GM19467 (cell line): ENCODE data around the gene SEMA3A.

Experiments used
- ATAC-seq: cut with Tn5 transposase; IDR thresholded peaks from one replicate; pipeline ENCODE4 v1.9.1; 2021; ENCODE audit warnings: mild to moderate bottlenecking, moderate library complexity; ENCODE audit not compliant: unreplicated experiment

The SEMA3A gene

GRCh38 chr7:84196084-84196503 lies 1.5 kb upstream of the SEMA3A start:
- ATAC-seq: no peak

DNA sequence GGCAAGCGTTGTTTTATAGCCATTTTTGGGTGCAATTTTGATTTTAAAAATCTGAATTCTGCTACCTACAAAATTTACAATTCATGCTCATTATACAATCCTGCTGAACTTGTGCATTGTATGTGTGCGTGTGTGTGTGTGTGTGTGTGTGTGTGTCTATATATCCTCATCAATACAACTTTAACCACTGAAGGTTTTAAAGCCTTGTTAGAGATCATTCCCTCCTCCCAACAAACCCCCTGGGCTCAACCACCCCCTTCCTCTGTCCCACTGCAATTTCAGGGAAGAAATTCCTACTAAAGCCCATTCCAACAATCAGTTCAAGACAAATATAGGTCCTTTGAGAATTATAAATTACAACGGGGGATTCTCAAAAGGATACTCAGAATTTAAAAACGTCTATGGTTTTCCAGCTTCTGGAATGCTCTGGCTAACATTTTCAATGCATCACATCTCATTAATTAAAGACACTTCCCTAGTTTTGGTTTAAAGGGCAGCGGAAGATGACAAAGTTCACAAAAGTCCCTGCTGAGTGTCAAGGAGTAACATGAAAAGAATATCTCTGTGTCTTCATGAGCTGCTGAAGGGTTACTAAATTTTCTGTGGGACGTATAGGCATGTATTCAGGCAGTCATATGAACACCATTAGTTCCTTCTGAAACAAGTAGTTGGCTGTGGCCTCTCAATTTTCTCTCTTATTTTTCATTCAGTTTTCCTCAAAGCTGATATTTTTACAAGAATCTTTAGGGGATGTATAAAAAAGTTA lies 889 bp upstream of the SEMA3A start:
- ATAC-seq: no peak

DNA sequence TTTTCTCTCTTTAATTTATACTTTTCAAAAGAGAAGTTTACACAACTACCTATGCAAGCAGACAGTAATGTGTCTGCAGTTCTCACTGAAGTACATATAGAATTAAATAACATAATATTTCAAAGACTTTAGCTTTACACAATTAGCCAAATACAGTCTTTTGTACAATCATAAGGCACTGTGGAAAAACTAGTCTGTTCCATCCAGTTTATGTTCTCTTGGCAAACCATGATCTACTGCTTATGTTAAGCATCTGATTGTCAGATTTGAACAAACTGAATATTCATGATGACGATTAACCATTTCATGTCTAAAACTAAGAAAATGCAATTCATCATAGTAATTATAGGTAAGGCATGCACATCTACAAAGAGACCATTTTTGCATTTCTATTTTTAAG lies 842 bp downstream of the SEMA3A start:
- no peak for ATAC-seq

- ATAC-seq: no peak
Measured at GRCh38 chr7:84191842-84192241, 2.7 kb downstream of the SEMA3A start.

DNA sequence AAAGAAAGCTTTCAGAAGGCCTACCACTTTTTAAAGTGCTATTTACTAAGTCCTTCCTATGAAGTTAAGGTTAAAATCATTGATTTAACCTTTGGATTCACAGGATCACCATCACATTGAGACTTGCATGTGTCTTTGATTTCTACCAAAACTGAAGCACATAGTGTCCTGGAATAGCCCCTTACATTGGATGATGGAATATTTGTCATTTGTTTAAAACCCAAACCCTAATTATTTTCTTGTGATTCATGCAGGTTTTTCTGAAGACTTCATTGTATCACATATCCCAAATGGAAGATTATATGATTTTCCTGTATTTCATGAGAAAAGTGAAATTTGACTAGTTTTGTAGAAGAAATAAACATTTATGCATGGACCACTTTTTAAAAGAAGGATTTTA lies 3.3 kb downstream of the SEMA3A start:
- no peak for ATAC-seq

DNA sequence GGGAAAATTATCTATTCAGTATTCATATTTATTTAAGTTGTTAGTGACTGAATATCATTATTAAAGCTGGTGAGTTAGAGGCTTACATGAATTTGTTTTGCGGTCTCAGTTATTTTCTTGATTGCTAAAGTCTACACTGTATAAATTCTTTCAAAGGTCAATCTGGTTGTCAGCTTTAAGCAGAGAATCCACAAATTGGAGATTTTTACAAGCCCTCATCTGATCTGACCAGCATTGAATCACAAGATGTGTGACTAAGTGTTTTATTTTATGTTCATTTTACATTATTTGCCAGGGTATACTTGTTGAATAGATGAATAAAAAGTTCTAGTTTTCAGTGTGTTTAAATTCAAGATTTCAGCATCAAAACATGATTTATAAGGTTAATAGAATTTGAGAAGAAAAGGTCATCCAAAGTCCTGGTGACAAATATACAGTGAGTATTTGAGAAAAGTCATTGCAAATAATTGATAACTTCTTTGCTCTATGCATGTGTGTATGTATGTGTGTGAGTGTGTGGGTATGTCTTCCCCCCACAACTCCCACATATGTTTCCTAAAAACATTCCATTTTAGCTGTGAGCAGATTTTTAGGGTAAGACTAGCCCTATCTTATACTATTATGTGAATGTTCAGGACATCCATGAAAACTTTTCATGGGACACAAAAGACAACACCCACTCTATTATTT lies 4.4 kb downstream of the SEMA3A start:
- ATAC-seq: no peak

- ATAC-seq: no peak
Measured at GRCh38 chr7:84188786-84189405, 5.7 kb downstream of the SEMA3A start.

- no peak for ATAC-seq
Measured at GRCh38 chr7:84187813-84188510, 6.6 kb downstream of the SEMA3A start.

GRCh38 chr7:84187087-84187805 lies 7.3 kb downstream of the SEMA3A start:
- ATAC-seq: no peak

- ATAC-seq: no peak
Measured at GRCh38 chr7:84183741-84184140, 10.8 kb downstream of the SEMA3A start.

GRCh38 chr7:84182301-84182700 lies 12.3 kb downstream of the SEMA3A start:
- no peak for ATAC-seq

DNA sequence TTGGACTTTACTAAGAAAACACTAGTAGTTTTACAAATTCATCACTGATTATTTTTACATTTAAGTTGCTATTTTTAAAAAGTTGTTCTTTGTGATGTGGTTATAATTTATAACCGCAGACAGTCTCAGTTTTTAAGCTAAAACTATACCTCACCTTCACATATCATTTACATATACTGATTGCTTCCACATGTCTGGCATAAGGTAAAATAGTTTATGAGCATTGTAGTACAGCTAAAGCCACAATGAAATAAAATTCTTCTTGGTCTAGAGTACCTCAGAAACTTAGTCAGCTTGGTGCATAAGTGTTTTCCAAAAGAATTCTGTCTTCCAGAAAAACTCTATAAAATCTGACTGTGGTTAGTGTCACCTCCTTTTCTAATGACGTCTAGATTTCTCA lies 13.0 kb downstream of the SEMA3A start:
- no peak for ATAC-seq

DNA sequence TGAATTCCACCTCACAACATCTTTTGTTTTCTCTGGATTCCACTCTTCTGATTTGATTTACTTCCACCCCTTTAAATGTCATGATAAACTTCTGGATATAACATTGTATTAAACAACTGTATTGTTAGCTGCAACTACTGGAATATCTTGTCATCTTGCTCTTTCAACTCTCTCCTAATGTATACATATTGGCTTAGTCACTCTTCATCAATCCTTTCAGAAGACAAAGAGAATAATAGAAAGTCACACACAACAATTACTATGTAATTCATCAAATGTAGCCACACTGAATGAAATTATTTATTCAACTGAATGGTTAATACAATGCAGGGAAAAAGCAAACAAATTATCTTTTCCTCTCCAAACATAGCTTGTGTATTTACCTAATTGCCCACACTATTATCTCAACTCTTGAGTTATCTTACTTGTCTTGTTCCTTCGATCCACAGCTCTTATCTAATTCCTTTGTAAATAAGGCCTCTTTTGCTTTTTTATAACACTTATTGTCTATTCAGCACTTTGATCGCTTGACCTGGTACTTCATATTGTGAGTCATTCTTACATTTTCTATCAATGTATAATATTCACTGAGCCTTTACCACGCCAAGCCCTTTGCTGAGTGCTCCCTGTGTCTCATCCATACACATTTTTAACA lies 16.7 kb downstream of the SEMA3A start:
- ATAC-seq: no peak

- ATAC-seq: no peak
Measured at GRCh38 chr7:84176716-84177115, 17.9 kb downstream of the SEMA3A start.

DNA sequence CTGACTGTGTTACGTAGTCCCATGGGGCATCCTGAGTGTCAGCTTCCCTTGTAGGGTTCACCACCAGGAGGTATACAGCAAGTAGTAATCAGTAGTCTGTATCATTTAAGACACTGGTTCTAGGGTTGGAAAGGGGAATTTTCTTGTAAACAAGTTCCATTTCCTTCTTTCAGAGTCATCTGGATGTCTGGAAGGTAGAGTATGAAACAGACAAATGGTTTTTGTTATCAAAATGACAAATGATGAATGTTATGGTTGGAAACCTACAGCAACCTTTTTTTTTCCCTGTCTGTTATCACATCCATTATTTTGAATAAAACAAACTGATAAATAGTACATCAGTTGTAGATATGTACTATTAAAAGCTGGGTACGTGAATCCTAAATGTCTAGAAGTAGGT lies 19.1 kb downstream of the SEMA3A start:
- no peak for ATAC-seq

DNA sequence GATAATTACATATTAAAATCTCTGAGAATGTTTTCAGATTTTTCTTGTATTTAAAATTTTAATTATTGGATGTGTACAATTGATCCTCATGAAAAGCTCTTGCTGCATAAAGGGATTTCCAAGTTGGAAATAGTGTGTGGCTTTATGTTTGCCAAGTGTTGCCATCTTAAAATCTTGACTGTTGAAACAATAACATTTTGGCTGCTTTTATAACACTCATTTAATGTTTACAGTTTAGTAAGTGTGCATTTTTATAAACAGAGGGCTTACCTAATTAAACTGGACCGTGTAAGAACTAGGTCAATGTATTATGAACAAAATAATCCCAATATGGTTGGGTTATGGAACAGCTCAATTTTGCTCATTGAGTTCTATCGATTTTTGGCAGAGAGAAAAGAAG lies 23.9 kb downstream of the SEMA3A start:
- no peak for ATAC-seq

GRCh38 chr7:84162584-84162983 lies 32.0 kb downstream of the SEMA3A start:
- no peak for ATAC-seq

- no peak for ATAC-seq
Measured at GRCh38 chr7:84162125-84162524, 32.5 kb downstream of the SEMA3A start.

GRCh38 chr7:84161398-84161797 lies 33.2 kb downstream of the SEMA3A start:
- no peak for ATAC-seq

- ATAC-seq: no peak
Measured at GRCh38 chr7:84159435-84159834, 35.2 kb downstream of the SEMA3A start.
